Measurements from ENCODE around the gene SLC17A1. TPM values are rescaled to one million over a fixed set of nuclear protein-coding genes. Genes with fewer than 3 reads are reported as not detected.
A peak's percentile ranks its signal among the peaks of the same experiment; 100 is the strongest.

SLC17A1 gene
- total RNA-seq, 4 donors from 2014 or later = not detected

DNA sequence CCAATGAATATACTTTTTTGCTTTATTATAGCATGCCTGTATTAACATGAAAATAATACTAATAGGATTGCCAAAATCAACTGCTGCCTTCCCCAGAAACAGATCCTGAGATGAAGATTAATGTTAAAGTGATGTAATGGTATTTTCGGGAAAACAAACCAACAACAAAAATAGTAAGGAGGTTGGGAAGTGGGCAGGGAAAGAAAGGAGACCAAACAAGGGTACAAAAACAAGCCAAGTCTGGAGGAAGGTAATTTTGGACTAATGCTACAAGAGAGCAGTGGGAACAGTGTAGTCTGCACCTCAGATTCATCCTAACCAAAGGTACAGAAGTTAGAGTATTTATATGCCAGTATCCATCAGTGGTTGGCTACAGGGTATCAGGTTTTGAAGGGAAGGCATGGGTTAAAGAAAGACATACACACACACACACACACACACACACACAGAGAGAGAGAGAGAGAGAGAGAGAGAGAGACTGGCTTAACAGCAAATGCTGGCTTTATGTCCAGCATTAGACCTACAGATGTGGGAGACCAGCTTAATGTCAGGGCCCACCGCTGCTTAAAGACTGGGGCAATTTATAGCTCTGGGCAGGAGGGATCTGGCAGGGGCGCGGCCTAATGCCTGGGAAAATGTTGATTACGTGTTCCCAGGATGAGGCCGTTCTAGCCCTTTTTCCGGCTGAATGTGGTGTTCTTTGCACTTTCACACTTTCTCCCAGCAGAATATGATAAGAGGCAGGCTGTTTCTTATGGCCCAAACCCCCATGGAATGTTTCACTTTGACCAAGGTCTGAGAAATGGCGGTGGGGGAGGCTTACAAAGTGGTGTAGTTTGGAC is 3.8 kb upstream of the SLC17A1 start:
- Histone ChIP-seq H3K9me3 (no peaks in the 10 kb centered on the region), H3K36me3 (no peaks in the 10 kb centered on the region), H3K4me3 (no peak overlapping the region), H3K27me3 (no peaks in the 10 kb centered on the region), H3K27ac (peak overlapping the region in 1 of 4 donors; percentile 5), H3K4me1 (no peaks in the 10 kb centered on the region)
- TF ChIP-seq POLR2A (IDR thresholded peaks at IDR 0.05) (no peak), CTCF (IDR thresholded peaks at IDR 0.05) (no peak)
- no peak for DNase-seq

DNA sequence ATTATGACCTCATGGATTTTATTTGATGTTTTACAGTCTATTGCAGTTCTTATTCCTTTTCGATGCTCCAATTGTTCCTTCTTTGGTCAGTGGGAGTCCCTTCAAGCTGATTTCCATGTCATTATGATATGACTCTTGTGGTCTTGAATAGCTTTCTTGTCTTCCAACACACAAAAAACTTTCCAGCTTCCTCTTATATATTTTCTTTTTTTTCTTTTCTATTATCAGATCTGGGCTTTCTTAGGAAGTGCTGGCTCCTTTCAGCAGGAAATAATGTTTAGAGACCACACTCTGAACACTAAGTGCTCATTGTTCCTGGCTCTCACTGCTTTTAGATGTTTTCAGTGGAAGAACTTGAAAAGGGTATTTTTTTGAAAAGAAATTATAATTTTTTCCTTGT is 3.1 kb upstream of the SLC17A1 start:
- no peak for DNase-seq
- no peaks in the 10 kb centered on the region for H3K36me3 ChIP-seq
- H3K27me3 ChIP-seq = no peaks in the 10 kb centered on the region
- no peaks in the 10 kb centered on the region for H3K9me3 ChIP-seq
- no peak overlapping the region for H3K4me3 ChIP-seq
- H3K27ac ChIP-seq = no peak overlapping the region
- TF ChIP-seq CTCF (IDR thresholded peaks at IDR 0.05) = no peak
- TF ChIP-seq POLR2A (IDR thresholded peaks at IDR 0.05) = no peak
- no peaks in the 10 kb centered on the region for H3K4me1 ChIP-seq

- Histone ChIP-seq H3K4me3 (no peak overlapping the region), H3K9me3 (no peaks in the 10 kb centered on the region), H3K27ac (no peak overlapping the region), H3K36me3 (no peaks in the 10 kb centered on the region), H3K4me1 (no peaks in the 10 kb centered on the region), H3K27me3 (no peaks in the 10 kb centered on the region)
- TF ChIP-seq POLR2A (IDR thresholded peaks at IDR 0.05) (no peak), CTCF (IDR thresholded peaks at IDR 0.05) (no peak)
- no peak for DNase-seq
Observed at GRCh38 chr6:25833136-25833535, 1.3 kb upstream of the SLC17A1 start.

- no peak for TF ChIP-seq CTCF (IDR thresholded peaks at IDR 0.05)
- no peak for TF ChIP-seq POLR2A (IDR thresholded peaks at IDR 0.05)
- DNase-seq = no peak
- Histone ChIP-seq H3K27ac (no peak overlapping the region), H3K27me3 (no peaks in the 10 kb centered on the region), H3K4me1 (no peaks in the 10 kb centered on the region), H3K4me3 (no peak overlapping the region), H3K36me3 (no peaks in the 10 kb centered on the region), H3K9me3 (no peaks in the 10 kb centered on the region)
Observed at GRCh38 chr6:25832670-25833069, 818 bp upstream of the SLC17A1 start.

- Histone ChIP-seq H3K27ac (no peak overlapping the region), H3K4me1 (no peaks in the 10 kb centered on the region), H3K36me3 (no peaks in the 10 kb centered on the region), H3K4me3 (no peak overlapping the region), H3K9me3 (no peaks in the 10 kb centered on the region), H3K27me3 (no peaks in the 10 kb centered on the region)
- no peak for DNase-seq
- TF ChIP-seq CTCF (IDR thresholded peaks at IDR 0.05) = no peak
Observed at GRCh38 chr6:25832307-25832662, 433 bp upstream of the SLC17A1 start.

Measured in Peyer's patch (tissue), 4 donors.